ENCODE results near the gene ATIC.
A peak's percentile ranks its signal among the peaks of the same experiment; 100 is the strongest.

The ATIC gene

DNA sequence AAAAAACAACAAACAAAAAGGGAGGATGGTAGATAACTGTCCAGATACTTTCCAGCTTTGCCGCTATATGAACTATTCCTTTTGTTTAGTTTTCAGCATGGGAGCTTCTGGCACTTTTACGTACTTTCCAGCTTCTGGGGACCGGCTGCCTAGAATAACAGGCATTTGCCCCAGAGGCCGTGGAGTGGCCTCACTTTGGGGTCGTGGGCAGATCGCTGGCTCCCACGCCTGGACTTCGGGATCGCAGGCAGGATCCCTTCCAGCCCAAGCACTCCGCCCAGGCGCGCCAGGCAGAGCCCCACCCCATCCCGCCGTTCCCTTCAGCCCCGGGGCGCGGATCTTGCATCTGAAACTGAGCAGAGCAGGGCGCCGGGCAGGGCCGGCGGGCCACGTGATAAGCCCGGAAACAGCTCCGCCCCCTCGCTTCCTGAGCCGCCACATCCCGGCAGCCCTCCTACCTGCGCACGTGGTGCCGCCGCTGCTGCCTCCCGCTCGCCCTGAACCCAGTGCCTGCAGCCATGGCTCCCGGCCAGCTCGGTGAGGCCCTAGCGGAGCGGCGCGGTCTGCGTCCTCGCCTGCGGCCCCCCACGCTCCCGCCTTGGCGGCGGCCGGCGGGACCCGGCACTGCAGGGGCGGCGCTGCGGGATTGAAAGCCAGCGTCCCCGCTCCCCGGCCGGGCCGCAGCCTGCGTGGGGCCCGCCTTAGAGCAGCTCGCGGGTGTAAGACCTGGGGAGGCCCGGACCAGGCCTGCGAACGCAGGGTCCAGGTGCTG is at the start of gene ATIC:
Gene ATIC, plus strand, starts transcription at position 435 of the 772 bp plus-strand sequence. Its CDS starts 84 bp downstream, at position 519.
- DNase-seq = peak; percentile 87

DNA sequence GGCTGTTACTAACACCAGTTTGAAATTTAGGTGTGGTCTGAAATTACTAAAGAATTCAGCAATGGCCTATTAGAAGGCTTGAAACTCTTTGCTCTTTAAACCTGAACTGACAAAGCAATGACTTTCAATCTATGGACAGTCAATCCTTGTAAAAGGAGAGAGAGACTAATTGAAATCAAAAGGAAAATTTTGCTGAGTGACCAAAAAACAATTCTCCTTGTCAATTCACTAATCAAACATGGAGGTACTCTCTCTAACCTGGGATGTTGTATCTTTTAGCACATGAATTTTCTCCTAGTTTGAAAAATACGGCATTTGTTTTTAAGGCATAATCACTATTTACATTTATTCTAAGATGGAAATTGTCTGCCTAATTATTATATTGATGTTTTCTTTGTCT is 49.6 kb upstream of the ATIC start:
- no peak for DNase-seq

DNA sequence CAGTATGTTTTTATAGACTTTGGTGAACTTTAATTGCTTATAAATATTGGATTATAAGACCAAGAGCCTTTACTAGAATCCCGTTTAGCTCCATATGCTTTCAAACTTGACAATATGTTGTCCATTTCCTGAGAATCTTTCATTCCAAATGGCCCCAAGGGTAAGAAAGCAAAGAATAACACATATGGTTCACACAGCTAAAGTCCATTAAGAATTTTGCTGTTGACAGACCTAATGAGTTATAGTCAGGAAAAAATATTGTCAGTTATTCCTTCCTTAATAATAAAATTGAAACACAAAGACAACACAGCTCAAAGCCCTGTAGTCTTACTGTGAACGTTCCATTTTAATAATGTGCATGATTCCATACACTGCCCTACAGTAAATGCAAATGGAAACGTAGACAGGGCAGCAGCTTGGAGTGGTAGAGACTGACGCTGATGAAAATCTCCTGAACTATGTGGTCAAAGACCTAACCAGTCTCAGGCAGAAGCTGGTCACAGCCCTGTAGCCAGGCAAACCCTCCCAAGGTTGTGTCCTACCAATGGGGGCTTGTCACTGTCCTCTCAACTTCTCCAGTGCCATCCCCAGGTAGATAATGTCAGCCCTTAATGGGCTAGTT is 49.0 kb upstream of the ATIC start:
- no peak for DNase-seq

DNA sequence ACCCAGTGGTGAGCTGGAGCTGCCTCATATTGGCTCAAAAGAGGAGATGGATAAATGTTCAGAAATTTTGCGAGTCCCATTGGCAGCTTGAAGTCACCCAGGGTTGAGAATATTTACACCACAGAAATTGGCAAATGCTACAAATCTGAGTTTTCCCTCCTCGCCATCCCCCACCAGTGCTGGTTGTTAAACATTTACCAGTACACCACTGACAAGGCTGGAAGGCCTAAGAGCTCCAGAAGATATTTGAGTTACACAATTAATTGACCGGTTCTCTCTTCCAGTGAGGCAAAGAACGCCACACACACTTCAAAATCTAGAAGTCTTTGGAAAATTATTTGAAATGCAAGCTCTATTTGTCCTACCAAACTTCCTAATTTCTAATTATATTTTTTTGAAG is 47.5 kb upstream of the ATIC start:
- no peak for DNase-seq

DNA sequence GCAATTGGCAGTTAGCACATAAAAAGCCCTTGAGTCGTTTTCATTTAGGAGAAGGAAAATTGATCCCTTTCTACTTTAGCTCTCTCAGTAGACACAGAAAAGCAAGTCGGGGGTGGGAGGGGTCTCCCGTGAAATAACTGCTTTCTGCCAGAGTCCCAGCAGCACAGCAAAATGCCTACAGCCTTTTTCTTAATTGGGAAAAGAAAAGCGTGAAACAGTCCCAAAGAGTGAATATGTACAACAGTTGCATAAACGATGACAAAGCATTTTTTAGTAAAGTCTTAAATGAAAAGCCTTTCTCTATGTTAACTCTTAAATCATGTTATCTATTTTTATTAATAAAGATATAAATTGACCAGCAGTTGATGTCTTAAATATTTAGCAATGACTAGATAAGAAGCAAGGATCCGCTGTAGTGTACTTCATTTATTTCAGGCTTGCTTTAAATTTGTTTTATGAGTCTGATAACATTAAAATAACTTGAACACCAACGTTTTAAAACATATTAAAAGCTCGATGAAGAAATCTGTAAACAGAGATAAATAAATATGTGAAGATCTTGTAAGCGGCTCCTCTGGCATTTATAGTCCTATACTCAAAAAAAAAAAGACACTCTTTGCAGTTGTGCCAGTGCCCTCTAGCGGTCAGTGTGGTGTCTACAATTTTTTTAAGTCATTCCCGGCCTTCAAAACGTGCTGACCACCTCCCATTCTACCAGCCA is 42.3 kb upstream of the ATIC start:
- DNase-seq = peak; percentile 62

DNA sequence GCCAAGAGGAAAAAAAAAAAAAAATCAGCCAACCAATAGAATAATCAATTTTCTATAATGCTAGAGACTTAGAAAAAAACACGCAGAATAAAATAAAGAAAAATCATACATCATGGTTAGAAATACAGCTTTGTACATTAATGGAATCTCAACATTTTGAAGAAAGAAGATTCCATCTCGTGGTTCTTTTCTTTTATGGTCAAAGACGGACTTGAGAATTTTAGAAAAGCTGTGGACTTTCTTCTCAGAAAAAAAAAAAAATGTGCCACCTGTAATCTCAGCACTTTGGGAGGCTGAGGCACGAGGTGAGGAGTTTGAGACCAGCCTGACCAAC is 41.8 kb upstream of the ATIC start:
- DNase-seq = no peak

DNA sequence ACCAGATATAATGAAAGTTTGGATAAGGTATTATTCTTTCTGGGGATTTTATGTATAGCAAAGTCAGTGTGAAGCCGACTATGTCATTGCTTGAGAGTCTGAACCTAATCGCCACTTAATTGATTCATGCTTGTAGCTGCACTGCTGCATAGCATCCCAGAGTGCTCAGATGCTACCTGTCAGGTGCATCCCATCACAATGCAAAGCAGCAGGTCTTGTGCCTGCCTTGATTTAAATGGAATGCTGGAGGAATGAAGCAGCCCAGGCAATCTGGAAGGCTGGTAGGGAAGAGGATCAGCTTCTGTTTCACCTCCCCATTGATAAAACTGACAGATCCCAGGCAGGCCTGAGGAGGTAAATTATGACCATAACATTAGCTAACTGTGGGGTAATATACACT is 40.4 kb upstream of the ATIC start:
- DNase-seq = no peak

DNA sequence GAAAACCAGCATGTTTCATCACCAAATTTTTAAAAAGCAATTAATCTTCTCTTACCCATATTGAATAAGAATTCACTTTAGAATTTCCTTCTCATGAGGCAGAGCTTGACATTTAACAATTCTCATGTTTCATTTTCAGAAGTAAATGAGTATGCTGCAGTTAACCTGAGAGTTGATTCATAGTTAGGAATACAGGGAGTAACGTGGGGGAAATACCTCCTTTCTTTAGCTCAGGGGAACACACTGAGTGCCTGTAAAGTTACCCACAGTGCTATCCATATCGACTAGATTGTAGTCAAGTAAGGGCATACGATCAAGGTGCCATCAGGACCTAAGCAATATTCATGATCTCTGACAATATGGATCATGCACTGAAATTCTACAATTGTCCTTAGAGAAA is 38.9 kb upstream of the ATIC start:
- DNase-seq = no peak

DNA sequence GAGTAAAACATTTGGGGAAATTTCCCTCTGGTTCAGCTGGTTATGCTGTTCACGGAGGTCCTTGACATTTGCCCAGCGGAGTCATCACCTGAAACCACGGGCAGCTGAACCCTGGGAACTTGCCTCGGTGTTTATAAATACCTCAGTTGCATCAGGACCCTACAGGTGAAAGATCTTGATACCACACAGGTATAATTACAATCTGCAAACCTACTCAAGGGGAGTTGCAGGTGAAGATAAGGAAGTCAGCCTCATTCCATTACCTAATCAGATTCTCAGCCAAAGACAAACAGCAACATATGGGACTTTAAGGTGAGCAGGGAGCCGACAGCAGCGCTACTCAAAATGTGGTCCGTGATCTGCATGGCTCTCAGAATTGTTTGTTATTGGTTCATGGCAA is 37.0 kb upstream of the ATIC start:
- DNase-seq = no peak

DNA sequence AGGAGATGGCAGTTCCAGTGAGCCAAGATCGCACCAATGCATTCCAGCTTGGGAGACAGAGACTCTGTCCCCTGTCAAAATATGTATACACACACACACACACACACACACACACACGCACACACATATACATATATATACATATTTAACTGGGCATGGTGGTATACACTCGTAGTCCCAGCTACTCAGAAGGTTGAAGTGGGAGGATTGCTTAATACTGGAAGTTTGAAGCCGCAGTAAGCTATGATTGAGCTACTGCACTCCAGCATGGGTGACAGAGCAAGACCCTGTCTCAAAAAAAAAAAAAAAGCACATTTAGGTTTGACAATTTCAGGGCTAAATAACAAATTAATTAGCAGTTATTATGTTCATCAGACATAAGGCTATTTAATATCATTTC is 36.0 kb upstream of the ATIC start:
- DNase-seq = no peak

DNA sequence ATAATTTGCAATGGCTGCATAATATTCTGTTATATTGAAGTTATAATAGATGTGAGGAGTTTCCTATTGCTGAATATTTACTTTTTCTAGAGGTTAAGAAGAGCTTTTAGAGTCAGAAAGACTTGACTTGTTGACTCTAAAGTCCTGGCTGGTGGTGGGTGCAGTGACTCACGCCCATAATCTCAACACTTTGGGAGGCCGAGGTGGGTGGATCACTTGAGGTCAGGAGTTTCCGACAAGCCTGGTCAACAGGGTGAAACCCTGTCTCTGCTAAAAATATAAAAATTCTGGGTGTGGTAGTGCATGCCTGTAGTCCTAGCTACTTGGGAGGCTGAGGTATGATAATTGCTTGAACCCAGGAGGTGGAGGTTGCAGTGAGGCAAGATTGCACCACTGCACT is 33.9 kb upstream of the ATIC start:
- DNase-seq = no peak

DNA sequence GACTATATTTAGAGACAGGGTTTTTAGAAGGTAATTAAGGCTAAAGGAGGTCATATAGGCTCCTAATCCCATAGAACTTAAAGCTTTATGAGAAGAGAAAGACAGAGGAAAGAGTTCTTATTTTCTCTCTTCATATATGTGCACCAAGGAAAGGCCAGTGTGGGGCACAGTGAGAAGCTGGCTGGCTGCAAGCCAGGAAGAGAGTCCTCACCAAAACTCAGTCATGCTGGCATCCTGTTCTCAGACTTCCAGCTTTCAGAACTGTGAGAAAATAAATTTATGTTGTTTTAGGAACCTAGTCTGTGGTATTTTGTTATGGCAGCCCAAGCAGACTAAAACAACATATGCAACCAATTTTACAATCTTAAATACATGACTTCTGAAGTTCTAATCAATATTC is 31.5 kb upstream of the ATIC start:
- no peak for DNase-seq

DNA sequence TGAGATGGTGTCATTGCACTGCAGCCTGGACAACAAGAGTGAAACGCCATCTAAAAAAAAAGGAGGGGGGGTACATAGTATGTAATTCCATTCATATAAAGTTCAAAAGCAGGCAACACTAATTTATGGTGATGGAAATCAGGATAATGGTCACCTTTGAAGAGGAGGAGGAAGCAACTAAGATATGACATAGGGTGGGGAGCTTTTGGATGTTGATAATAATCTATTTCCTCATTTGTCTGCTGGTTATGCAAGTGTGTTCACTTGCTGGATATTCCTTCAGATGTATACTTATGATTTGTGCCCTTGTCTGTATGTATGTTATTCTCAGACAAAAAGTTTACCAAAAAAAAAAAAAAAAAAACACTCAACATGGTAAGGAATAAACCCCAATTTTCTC is 28.6 kb upstream of the ATIC start:
- DNase-seq = no peak

DNA sequence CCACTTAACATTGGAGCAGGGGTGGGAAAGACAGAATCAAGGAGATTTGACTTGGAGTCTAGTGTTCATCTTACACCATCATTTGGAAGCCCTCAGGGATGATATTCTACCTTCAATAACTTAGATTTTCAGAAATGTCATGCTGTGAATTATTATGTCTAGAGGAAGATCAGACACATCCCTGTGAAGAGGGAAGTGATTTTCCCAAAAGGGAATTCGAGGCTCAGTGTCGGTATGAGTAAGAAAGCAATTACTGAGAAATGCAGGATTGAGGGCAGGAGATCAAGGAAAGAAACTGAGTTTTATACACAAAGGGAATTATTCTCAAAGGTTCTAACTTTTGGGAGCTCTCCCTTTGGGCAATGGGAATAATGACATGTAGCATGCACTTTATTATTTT is 25.6 kb upstream of the ATIC start:
- DNase-seq = no peak

DNA sequence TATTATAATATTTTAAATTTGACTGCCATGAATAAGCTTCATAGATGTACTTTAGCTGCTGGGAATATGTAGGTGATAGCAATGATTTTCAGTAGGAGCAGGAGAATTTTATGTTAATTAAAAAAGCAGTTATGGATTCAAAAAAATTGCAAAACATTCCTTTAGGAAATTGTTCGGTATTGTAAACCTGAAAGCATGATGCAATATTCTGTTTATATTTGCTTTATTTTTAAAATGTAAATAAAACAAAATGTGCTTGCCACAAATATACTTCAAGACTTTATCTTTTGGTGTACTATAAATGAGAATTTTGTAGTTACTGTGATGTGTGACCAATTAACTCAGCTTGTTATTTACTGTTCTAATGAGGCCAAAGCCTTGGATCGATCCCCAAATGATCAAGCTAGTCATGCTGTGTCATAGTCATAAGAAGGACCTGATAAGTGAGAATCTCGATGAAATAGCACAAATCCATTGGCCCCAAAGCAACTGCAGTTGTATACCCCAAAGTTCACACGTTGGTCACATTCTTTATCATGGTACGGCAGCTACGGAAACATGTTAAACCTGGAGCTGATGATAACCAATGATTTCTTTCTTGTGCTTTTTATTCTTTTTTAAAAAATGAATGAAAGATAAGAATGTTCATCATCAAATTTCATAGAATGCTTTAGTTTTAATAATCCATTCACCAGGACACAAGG is 23.6 kb upstream of the ATIC start:
- DNase-seq = no peak

DNA sequence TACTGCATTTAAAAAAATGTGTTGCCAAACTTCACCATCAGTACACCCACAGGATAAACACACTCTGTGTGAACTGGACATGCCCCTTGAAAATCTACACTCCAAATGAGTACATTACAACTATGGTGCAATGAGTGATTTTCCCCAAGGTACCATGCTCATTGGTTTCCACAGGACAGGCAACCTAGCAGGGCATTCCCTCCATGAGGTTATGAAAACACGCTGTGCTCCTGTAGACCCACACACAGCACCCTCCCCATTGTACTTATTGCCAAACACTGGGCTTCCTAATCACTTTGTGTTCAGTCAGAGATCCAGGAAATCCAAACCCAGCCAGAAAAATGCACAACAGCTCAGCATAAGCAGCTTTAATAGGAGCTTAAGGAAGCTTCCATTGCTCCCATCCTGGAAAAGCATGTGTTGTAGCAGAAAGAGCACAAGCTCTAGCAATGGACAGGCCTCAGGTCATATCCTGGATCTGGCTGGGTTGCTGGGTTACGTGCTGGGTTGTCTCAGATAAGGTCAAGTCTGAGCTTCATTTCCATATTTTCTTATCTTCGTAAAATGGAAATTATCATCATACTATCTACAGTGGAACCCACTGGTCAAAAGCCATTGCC is 20.8 kb upstream of the ATIC start:
- DNase-seq = no peak

DNA sequence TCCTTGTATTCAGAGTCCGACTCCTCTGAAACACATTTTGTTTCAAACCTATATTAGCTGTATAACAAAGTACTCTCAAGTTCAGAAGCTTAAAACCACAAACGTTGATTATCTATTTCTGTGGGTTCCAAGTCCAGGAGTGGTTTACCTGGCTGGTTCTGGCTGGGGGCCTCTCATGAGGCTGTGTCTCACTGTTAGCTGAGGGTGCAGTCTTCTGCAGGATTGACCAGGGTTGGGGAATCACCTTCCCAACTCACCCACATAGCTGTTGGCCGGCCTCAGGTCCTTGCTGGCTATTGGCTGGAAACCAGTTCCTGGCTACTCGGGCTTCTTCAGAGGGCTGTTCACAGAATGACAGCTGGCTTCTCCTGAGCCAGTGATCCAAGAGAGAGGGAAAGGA is 18.0 kb upstream of the ATIC start:
- no peak for DNase-seq

DNA sequence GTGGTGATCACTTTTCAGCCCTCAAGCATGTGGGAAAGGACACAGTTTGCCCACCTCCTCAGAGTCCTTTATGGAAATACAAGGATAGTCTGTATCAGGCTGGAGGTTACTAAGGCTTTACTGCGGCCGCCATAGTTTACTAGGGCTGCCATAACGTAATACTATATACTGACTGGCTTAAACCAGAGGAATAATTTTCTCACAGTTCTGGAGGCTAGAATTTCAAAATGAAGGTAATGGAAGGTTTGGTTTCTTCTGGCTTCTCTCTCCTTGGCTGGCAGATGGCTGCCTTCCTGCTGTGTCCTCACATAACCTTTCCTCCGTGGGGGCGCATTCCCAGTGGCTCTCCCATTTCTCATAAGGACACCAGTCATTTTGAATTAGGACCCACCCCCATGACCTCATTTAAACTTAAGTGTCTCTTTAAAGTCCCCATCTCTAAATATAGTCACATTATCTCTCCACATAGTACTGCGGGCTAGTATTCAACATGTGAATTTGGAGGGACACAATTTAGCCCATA is 12.5 kb upstream of the ATIC start:
- DNase-seq = no peak

DNA sequence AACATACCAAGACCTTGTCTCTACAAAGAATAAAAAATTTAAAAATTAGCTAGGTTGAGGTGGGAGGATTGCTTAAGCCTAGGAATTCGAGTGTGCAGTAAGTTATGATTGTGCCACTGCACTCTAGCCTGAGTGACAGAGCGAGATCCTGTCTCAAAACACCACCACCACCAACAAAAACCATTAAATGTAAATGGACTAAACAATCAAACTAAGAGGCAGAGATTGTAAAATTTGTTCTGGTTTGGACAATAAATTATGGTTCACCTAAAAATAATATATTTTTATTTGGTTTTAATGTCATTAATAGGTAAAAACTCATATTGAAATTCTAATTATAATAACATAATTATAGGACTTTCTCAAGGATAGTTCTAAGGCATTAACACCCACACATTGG is 9.9 kb upstream of the ATIC start:
- DNase-seq = no peak

DNA sequence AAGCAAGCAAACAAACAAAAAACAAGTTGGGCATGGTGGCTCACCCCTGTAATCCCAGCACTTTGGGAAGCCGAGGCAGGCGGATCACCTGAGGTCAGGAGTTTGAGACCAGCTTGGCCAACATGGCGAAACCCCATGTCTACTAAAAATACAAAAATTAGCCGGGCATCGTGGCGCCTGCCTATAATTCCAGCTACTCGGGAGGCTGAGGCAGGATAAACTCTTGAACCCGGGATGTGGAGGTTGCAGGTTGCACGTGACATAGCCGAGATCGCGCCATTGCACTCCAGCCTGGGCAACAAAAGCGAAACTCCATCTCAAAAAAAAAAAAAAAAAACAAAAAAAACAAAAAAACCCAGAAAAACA is 617 bp upstream of the ATIC start:
- peak; percentile 34 for DNase-seq

DNA sequence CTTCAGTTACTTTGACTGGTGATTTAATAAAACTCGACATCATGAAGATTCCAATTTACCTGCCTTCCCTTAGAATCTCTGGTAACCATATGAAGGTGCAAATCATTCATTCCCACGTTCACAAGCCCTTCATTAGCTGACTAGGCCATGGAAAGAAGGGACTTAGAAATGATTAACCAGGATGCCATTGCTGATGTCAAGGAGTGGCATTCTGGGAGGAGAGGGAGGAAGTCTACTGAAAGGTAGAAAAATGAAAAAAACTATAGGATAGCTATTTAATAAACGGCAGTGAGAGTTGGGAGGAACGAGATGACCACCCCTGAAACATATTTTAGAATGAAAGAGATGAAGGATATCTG is 1.4 kb downstream of the ATIC start:
- DNase-seq = no peak

DNA sequence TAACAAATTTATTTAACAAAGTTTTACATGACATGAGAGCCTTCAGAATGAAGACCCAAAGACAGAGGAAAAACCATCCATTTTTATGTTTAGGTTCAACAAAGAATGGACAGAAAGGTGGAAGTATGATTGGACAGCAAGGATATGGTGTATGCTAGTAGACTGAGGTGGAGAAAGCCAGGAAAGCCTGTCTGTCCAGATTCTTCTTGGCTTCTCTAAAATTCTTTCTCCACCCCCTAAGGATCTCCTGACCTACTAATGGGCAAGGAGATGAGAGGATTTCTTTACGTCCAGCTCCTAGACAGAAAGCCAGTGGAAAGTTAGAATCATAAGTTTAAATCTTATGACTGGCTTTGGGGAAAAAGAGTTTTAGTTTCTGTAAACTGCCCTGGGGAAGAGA is 3.0 kb downstream of the ATIC start:
- no peak for DNase-seq

DNA sequence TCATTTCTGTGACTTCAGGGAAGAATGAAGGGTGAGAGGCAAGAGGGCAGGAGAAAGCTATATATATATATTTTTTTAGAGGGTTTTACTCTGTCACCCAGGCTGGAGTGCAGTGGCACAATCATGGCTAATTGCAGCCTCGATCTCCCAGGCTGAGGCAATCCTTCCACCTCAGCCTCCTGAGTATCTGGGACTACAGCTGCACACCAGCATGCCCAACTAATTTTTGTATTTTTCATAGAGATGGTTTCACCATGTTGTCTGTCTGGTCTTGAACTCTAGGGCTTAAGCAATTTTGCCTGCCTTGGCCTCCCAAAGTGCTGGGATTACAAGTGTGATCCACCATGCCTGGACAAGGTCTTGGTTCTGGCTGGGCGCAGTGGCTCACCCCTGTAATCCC is 3.4 kb downstream of the ATIC start:
- DNase-seq = no peak

All from NCI-H1092 treated with DMSO at 0.1 percent for 48 hours (cell line).